ENCODE results near the gene STYX. TPM values are rescaled to one million over a fixed set of nuclear protein-coding genes. Genes with fewer than 3 reads are reported as not detected.

The STYX gene
- total and polyA plus RNA-seq, 2 of the 8 experiments (the other 6 are each of a cell fraction or from before 2014, with no cell fraction given) = 8.3 to 29.0 TPM

DNA sequence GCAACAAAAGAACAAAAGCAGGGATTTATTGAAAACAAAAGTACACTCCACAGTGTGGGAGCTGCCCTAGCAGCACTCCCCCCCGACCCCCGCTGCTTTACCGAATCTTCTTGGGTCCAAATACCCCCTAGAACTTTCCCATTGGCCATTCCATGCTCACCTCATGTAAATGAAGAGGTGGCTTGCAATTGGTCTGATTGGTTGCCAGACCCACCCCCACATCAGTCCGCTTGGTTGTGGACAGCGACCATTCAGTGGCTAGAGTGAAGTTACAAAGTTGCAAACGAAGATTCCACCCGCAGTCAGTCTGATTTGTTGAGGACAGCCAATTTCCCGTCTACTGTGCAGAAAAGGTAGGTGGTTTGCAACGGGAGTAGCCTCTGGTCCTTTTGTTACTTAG, 3.9 kb downstream of the STYX start:
- Histone ChIP-seq H3K27me3 (replicated peaks in 1 of 4; ENCODE audit: control insufficient read depth in 3 of 4, extremely low read depth in 1 of 4, insufficient read depth in 3 of 4, low read length in 3 of 4) (no peaks in the 10 kb centered on the region), H3K23me2 (ENCODE audit: low read depth, low read length) (no peaks in the 10 kb centered on the region), H3K18ac (ENCODE audit: extremely low read depth, low read length) (no peak overlapping the region), H3K4me2 (ENCODE audit: insufficient read depth in 1 of 2, low read depth in 2 of 2, low read length in 2 of 2) (0 out of 4 replicates have a peak overlapping the region, but pooled peaks have one; percentile 1 to 18), H2BK15ac (ENCODE audit: low read length) (no peak overlapping the region), H2BK120ac (replicated peaks; ENCODE audit: low read depth, low read length) (no peak overlapping the region), H3K27ac (ENCODE audit: low read depth, low read length) (no peak overlapping the region), H3K23ac (ENCODE audit: insufficient read length) (no peak overlapping the region), H2AK5ac (ENCODE audit: low read depth, low read length) (no peak overlapping the region), H4K8ac (ENCODE audit: extremely low read depth, insufficient read depth, low read length) (no peak overlapping the region), H3K36me3 (ENCODE audit: control insufficient read depth in 2 of 4, insufficient read depth in 4 of 4, low read length in 3 of 4) (peaks cover 0 to 8% (median 0%) of the 10 kb centered on the region in 4 experiments; a peak in 1 of 8 replicates), H4K20me1 (replicated peaks in 1 of 2; ENCODE audit: control insufficient read depth in 1 of 2, insufficient read depth in 2 of 2, low read length in 2 of 2) (peaks cover 0 to 2% of the 10 kb centered on the region in 2 experiments), H3K56ac (replicated peaks; ENCODE audit: insufficient read length, low read depth, low read length) (no peak overlapping the region), H3K4me3 (ENCODE audit: extremely low read depth in 1 of 4, insufficient read depth in 2 of 4, low read depth in 3 of 4, low read length in 4 of 4) (peak overlapping the region in 2 of 4 experiments; percentile 2 to 6; a peak in 1 of 8 replicates), H2BK5ac (ENCODE audit: low read depth, low read length) (no peak overlapping the region), H4K91ac (replicated peaks; ENCODE audit: insufficient read length, low read length) (no peak overlapping the region), H3K9me3 (ENCODE audit: insufficient read depth in 2 of 2, low read depth in 1 of 2, low read length in 1 of 2) (no peaks in the 10 kb centered on the region), H3K4me1 (replicated peaks in 1 of 4; ENCODE audit: control insufficient read depth in 3 of 4, insufficient read depth in 4 of 4, low read length in 3 of 4) (peaks cover 0 to 5% (median 3%) of the 10 kb centered on the region in 4 experiments; a peak in 4 of 7 replicates), H3K79me1 (ENCODE audit: low read depth, low read length) (0 out of 2 replicates have a peak, but pooled peaks cover 3% of the 10 kb centered on the region), H2BK12ac (ENCODE audit: low read depth, low read length) (no peak overlapping the region), H3K14ac (ENCODE audit: insufficient read length) (no peak overlapping the region), H3K4ac (replicated peaks; ENCODE audit: insufficient read length, low read depth, low read length) (no peak overlapping the region), H4K5ac (ENCODE audit: insufficient read length, low read depth, low read length) (no peak overlapping the region), H2BK20ac (ENCODE audit: low read length) (no peak overlapping the region), H2AFZ (ENCODE audit: low read length) (no peak overlapping the region), H3K79me2 (ENCODE audit: control insufficient read depth in 1 of 2, insufficient read depth in 2 of 2, low read length in 2 of 2) (peaks cover 0 to 70% of the 10 kb centered on the region in 2 experiments; a peak in 3 of 4 replicates), H3K9ac (replicated peaks in 1 of 4; ENCODE audit: extremely low read depth in 1 of 4, low read depth in 3 of 4, low read length in 3 of 4) (no peak overlapping the region)
- POLR2A ChIA-PET (ENCODE audit: partially characterized antibody) = interaction anchor here (0.8 kb wide), 1 partner anchor 9 kb away, joined by 3 read pairs; no protein-coding TSS in a partner anchor
- DNase-seq (ENCODE audit: low read depth in 1 of 2, low spot score in 2 of 2) (no peak), FAIRE-seq (no peak)
- CTCF ChIA-PET (ENCODE audit: partially characterized antibody) = interaction anchor here (1.0 to 2.3 kb wide), 3 partner anchors 9 to 25 kb away, joined by 3 to 5 read pairs (median 4); no protein-coding TSS in a partner anchor
- WGBS, 2 experiments (ENCODE audit: extremely low coverage in 1 of 2, insufficient coverage in 1 of 2, insufficient read length in 1 of 2, insufficient replicate concordance in 2 of 2, low coverage in 1 of 2, low lambda C conversion rate in 2 of 2, missing lambda C conversion rate in 1 of 2) = 90% methylated on average over 9 of the region's 9 CpGs; no CpG with 5 or more reads in 1 of the 2 experiments
- TF ChIP-seq PHF8 (conservative IDR thresholded peaks at IDR 0.05; ENCODE audit: low read depth, low read length) (no peak), POLR2AphosphoS5 (IDR thresholded peaks at IDR 0.05; ENCODE audit: low read depth, low read length) (no peak), RFX5 (IDR thresholded peaks at IDR 0.05; ENCODE audit: borderline replicate concordance, low read depth, low read length) (no peak), SIN3A (conservative IDR thresholded peaks at IDR 0.05 in 1 of 2, IDR thresholded peaks at IDR 0.05 in 1 of 2; ENCODE audit: low read depth in 1 of 2, low read length in 2 of 2) (no peak), TEAD4 (IDR thresholded peaks at IDR 0.05; ENCODE audit: low read depth, low read length) (no peak), SIX5 (IDR thresholded peaks at IDR 0.05; ENCODE audit: low read depth, low read length) (no peak), BACH1 (IDR thresholded peaks at IDR 0.05; ENCODE audit: low read length) (no peak), GTF2F1 (IDR thresholded peaks at IDR 0.05; ENCODE audit: borderline replicate concordance, low read depth, low read length) (no peak), TBP (IDR thresholded peaks at IDR 0.05; ENCODE audit: low read depth, low read length) (no peak), CBX5 (IDR thresholded peaks at IDR 0.05; ENCODE audit: low read depth, low read length) (no peak), E2F6 (IDR thresholded peaks at IDR 0.05) (no peak), NANOG (IDR thresholded peaks at IDR 0.05; ENCODE audit: insufficient read depth, low read depth, low read length, poor library complexity, severe bottlenecking) (no peak), KDM4A (IDR thresholded peaks at IDR 0.05; ENCODE audit: low read depth, low read length, severe bottlenecking) (no peak)

Measured in H1 (cell line).